Left hindlimb (tissue), 1 donor: ENCODE data around the gene RNF115.
"Not testable (repeated sequence)": the region's sequence is repeated elsewhere in the genome, so short reads cannot be mapped to it uniquely, and the experiment has no call there.

Source experiments
- DNase-seq: peaks from one replicate; pipeline ENCODE4 v3.0.0-alpha.2; 2018

RNF115 gene

GRCh38 chr1:145771056-145771455, 52.8 kb downstream of the RNF115 start:
- DNase-seq = no peak

- not testable (repeated sequence) for DNase-seq
Observed at GRCh38 chr1:145768004-145768403, 55.9 kb downstream of the RNF115 start.

- not testable (repeated sequence) for DNase-seq
Observed at GRCh38 chr1:145766926-145767325, 57.0 kb downstream of the RNF115 start.

GRCh38 chr1:145765585-145766360, 58.1 kb downstream of the RNF115 start:
- DNase-seq = not testable (repeated sequence)

- not testable (repeated sequence) for DNase-seq
Observed at GRCh38 chr1:145765127-145765526, 58.8 kb downstream of the RNF115 start.

GRCh38 chr1:145764231-145764940, 59.5 kb downstream of the RNF115 start:
- not testable (repeated sequence) for DNase-seq

GRCh38 chr1:145762001-145762400, 61.9 kb downstream of the RNF115 start:
- not testable (repeated sequence) for DNase-seq

GRCh38 chr1:145761498-145761897, 62.4 kb downstream of the RNF115 start:
- not testable (repeated sequence) for DNase-seq

- DNase-seq = not testable (repeated sequence)
Observed at GRCh38 chr1:145760395-145760949, 63.4 kb downstream of the RNF115 start.

GRCh38 chr1:145759721-145760120, 64.2 kb downstream of the RNF115 start:
- no peak for DNase-seq

GRCh38 chr1:145758575-145758974, 65.3 kb downstream of the RNF115 start:
- DNase-seq = no peak

- no peak for DNase-seq
Observed at GRCh38 chr1:145758116-145758515, 65.8 kb downstream of the RNF115 start.

GRCh38 chr1:145757420-145757819, 66.5 kb downstream of the RNF115 start:
- DNase-seq = no peak

GRCh38 chr1:145751491-145752037, 72.3 kb downstream of the RNF115 start:
- no peak for DNase-seq

- DNase-seq = no peak
Observed at GRCh38 chr1:145750426-145750825, 73.5 kb downstream of the RNF115 start.

- DNase-seq = no peak
Observed at GRCh38 chr1:145747398-145748247, 76.3 kb downstream of the RNF115 start.

- no peak for DNase-seq
Observed at GRCh38 chr1:145740269-145740668, 83.6 kb downstream of the RNF115 start.

GRCh38 chr1:145736191-145736590, 87.7 kb downstream of the RNF115 start:
- DNase-seq = no peak

GRCh38 chr1:145730900-145731299, 93.0 kb downstream of the RNF115 start:
- no peak for DNase-seq

GRCh38 chr1:145730467-145730866, 93.4 kb downstream of the RNF115 start:
- no peak for DNase-seq

GRCh38 chr1:145729666-145730436, 94.0 kb downstream of the RNF115 start:
- no peak for DNase-seq

GRCh38 chr1:145729196-145729595, 94.7 kb downstream of the RNF115 start:
- no peak for DNase-seq
